GM11168 (cell line): ENCODE results near the gene METTL23.

Experiments used
- in situ Hi-C: fragments of 300-500 bp; cut with MboI; formaldehyde crosslinking; loops from one replicate; pipeline ENCODE4 v1.12.0; 2022; ENCODE audit warnings: low sequenced_read_pairs; ENCODE audit not compliant: unreplicated experiment

METTL23 gene

DNA sequence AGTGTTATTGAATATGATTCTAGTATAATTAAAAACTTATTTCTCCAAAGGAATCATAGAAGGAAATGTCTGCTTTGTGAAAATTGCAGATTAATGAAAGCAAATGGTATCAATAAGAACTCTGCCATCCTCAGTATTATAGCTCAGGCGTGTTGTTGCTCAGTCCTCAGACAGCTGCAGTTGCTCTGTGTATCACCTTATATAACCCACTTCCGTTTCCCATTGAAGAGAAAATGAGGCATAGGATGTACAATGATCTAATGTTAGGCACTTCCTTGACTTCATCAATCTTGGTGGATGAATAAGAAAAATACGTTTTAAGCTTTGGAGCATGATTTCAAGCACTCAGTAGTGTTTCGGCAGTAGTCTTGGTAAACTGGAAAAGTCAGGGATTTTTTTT is 25.4 kb downstream of the METTL23 start:
- in situ Hi-C loops = no loop called here

DNA sequence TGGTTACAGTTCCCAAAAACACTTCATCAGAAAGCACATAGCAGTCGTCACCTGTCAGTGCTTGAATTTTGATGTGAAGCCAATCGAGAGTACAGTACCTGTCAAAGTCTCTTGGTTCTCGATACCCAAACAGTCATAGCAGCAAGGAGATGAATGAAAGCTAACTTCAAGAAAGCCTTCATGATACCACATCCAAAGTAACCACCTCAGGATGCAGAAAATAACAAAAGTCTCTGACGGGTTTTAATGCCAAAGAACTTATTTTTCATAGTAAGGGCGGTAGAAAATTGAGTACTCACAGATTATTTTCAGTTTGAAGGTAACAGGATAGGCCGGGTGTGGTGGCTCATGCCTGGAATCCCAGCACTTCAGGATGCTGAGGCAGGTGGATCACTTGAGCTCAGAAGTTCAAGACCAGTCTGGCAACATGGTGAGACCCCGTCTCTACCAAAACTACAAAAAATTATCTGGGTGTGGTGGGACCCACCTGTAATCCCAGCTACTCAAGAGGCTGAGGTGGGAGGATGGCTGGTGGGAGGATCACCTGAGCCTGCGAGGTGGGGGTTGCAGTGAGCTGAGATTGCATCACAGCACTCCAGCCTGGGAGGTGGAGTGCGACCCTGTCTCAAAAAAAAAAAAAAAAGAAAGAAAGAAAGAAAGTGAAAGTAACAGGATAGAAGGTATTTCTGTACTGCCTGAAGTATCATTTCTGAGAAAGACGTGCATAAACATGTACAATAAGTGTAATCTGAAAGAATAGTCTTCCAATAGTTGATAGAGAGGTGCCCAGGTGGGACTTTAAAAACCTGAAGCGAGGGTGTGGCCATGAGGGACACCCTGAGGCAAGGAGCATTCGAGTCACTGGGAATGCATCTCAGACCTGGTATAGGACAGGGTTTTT is 26.7 kb downstream of the METTL23 start:
- in situ Hi-C loops = no loop called here

DNA sequence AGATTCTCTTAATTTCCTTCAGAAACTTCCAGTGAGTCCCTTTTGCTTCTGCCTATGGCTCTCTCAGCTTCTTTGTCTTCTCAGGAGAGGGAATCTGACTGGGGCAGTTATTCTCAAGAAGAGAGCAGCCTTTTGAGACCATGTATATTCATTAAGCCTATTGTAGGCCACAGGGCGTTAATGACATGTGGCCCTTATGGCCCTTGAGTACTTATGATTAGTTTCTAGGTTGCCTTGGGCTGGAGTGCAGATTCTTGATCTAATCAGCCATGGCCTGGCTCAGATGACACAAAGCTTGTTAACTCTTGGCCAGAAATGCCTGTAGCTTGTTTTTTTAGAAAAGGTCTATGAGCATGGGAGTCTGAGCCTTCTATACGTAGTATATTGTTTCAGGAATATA is 28.6 kb downstream of the METTL23 start:
- in situ Hi-C loops = no loop called here

DNA sequence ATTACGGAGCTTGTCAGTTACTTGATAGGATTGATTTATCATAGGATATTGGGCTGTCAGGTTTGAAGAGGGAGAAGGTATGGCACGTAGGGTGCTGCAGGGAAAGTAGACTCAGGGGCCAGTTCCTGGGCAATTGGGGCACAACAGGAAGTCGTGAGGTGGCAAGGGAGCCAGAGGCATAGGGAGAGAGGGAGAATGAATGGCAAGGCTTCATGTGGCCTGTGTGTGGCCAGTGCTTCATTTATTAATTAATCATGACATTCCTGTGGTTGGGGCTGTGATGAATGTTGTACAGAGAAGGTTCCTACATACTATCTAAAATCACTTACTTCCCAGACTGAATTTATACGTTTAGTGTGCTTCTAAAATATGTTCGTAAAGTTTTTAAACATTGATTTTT is 30.6 kb downstream of the METTL23 start:
- in situ Hi-C loops = no loop called here

DNA sequence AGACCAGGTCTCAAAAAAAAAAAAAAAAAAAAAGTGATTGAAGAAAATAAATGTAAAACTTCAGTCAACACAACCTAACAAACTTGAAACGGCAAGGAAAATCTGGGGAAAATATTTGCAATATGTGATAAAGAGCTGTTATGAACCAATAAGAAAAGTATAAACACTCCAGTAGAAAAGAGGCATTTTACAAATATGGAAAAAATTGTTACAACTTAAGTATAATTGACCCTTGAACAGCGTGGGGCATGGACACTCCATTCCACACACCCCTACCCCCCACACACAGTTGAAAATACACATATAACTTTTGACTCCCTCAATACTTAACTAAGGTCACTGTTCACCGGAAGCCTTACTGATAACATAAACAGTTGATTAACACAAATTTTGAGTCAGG is 31.9 kb downstream of the METTL23 start:
- in situ Hi-C loops = no loop called here

DNA sequence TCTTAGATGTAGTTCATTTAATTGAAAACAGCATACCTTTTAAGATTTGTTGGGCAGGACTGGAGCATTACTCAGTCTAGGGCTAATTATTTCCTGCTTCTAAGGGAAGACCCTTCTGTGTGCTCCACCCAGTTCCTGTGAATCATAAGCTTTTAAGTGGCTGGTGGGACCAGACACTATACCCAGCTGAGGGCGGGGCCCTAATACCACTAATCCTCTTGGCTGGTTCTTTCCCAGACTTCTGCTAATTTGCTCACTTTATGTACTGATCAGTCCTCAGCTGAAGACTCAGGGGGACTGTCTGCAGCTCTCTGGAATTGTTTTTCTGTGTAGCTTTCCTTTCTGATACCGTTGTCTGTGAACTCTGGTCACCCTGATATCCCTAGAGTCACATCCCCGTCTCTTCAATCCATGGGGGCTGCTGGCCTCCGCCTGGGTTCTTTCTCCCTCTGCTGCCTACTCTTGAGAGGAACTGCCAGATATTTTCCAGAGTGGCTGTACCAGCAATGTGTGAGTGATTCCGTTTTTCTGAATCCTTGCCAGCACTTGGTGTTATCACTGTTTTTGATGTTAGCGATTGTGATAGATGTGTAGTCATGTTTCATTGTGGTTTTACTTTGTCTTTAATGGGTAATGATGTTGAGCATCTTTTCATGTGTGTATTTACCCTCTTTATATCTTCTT is 46.3 kb downstream of the METTL23 start:
- in situ Hi-C loops = no loop called here

DNA sequence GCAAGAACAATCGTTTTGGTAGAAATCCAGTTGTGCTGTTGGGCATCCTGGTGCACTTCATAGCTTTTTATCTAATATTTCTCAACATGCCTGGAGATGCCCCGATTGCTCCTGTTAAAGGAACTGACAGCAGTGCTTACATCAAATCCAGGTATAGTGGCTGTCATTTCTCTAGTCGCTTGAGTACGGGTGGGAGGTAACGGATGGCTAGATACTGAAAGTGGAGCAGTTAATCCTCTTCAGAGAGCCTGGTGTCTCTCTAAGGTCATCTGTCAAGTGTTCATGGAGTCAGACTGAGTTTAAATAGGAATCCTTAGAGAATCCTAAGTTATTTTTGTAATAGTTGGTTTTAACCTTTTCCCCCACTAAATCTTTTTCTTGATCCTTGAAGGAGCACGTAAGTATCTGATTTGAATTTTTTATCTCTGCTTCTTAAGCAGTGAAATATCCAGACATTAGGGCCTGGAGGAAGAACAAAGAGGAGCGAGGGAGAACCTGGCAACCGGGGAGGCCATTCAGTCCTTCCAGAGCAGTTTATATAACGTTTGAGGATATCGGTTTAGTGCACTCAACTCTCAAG is 48.5 kb downstream of the METTL23 start:
- in situ Hi-C loops = no loop called here

DNA sequence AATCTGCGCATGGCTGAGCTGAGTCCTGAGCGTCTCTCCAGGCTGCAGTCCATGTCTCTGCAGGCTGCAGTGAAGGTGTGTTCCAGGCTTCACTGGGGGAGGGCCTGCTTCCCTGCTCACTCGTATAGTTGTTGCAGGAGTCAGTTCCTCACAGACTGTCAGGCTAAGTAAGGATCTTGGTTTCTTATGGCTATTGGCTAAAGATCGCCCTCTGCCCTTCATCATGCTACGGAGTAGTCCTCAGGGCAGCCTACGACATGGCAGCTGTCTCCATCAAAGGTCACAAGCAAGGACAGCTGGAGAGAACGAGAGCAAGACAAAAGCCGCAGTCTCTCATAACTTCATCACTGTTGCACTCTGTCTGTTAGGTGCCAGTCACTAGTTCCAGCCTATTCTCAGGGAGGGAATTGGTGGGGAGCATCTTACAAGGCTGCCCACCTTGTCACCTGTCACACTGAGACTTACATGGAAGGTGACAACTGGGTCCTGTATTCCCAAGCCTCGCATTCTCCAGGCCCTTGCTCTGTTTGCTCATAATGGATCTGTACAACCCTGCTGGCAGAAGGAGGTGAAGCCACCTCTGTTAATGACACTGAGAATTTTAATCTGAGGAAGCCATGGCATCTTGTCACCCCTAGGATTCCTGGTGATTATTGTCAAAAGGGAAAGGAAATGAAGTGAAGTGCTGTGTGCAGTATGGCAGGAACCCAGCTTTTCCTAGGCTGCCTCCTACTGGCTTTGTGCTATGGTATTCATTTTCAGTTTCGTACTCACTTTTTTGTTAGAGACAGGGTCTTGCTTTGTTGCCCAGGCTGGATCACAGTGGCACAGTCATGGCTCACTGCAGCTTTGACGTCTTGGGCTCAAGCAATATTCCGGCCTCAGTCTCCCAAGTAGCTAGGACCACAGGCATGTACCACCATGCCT is 54.7 kb downstream of the METTL23 start:
- in situ Hi-C loops = no loop called here

DNA sequence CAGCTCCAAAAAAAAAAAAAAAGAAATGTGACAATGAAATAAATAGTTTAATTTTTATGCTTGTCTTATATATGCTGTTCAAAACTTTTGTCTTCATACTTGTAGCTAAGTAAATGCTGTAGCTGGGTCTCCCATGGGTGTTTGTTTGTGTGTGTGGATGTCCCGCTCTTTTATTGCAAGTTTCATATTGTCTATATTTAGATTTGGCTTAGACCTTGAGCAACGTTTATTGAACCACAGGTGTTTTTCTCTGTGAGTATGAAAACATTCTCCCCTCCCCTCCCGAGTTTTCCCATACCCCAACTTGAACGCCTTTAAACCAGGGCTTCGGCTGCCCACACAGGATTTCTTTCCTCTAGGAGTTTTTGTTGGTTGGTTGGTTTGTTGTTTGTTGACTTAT is 56.5 kb downstream of the METTL23 start:
- in situ Hi-C loops = no loop called here
